BE2C (cell line): ENCODE results near the gene KCNT1.

ENCODE experiments used
- DNase-seq: peaks from one replicate; pipeline ENCODE4 v3.0.0-alpha.2; 2020
- H3K27me3 ChIP-seq: fragments of 250-450 bp; sonication (Bioruptor Pico); 2 replicates; pipeline ENCODE4 v1.5.1; 2020; ENCODE audit warnings: mild to moderate bottlenecking
- H3K36me3 ChIP-seq: fragments of 250-450 bp; sonication (Bioruptor Pico); 2 replicates; pipeline ENCODE4 v1.5.1; 2020; ENCODE audit warnings: mild to moderate bottlenecking
- H3K4me1 ChIP-seq: fragments of 250-450 bp; sonication (Bioruptor Pico); 2 replicates; pipeline ENCODE4 v1.5.1; 2020
- H3K4me3 ChIP-seq: 2 replicates; pipeline ENCODE4 v1.5.1; 2011; ENCODE audit warnings: low read depth, low read length
- H3K9me3 ChIP-seq: fragments of 250-450 bp; sonication (Bioruptor Pico); 2 replicates; pipeline ENCODE4 v1.5.1; 2020
- CTCF ChIP-seq: IDR thresholded peaks from 2 replicates; pipeline ENCODE4 v1.5.1; 2012; ENCODE audit warnings: mild to moderate bottlenecking, low read depth, low read length

Gene KCNT1

GRCh38 chr9:135773530-135774238 lies 71.7 kb downstream of the KCNT1 start:
- Histone ChIP-seq H3K4me1 (no peaks in the 10 kb centered on the region), H3K36me3 (peaks cover 74% of the 10 kb centered on the region), H3K4me3 (no peak overlapping the region), H3K9me3 (no peaks in the 10 kb centered on the region), H3K27me3 (no peaks in the 10 kb centered on the region)
- no peak for TF ChIP-seq CTCF
- no peak for DNase-seq

GRCh38 chr9:135774239-135774747 lies 72.3 kb downstream of the KCNT1 start:
- H3K27me3 ChIP-seq, result no peaks in the 10 kb centered on the region
- no peaks in the 10 kb centered on the region for H3K9me3 ChIP-seq
- H3K4me3 ChIP-seq, result no peak overlapping the region
- no peak for TF ChIP-seq CTCF
- no peak for DNase-seq
- H3K4me1 ChIP-seq, result no peaks in the 10 kb centered on the region
- H3K36me3 ChIP-seq, result peaks cover 74% of the 10 kb centered on the region

GRCh38 chr9:135774794-135775525 lies 73.0 kb downstream of the KCNT1 start:
- H3K9me3 ChIP-seq, result no peaks in the 10 kb centered on the region
- H3K4me1 ChIP-seq, result no peaks in the 10 kb centered on the region
- TF ChIP-seq CTCF, result no peak
- no peak for DNase-seq
- no peak overlapping the region for H3K4me3 ChIP-seq
- peaks cover 74% of the 10 kb centered on the region for H3K36me3 ChIP-seq
- H3K27me3 ChIP-seq, result no peaks in the 10 kb centered on the region

- H3K4me1 ChIP-seq, result no peaks in the 10 kb centered on the region
- no peak overlapping the region for H3K4me3 ChIP-seq
- no peaks in the 10 kb centered on the region for H3K9me3 ChIP-seq
- H3K27me3 ChIP-seq, result no peaks in the 10 kb centered on the region
- TF ChIP-seq CTCF, result no peak
- no peak for DNase-seq
- H3K36me3 ChIP-seq, result peaks cover 80% of the 10 kb centered on the region
Measured at GRCh38 chr9:135775911-135776310, 73.9 kb downstream of the KCNT1 start.

GRCh38 chr9:135776893-135777622 lies 75.1 kb downstream of the KCNT1 start:
- no peak for DNase-seq
- H3K9me3 ChIP-seq, result no peaks in the 10 kb centered on the region
- H3K4me3 ChIP-seq, result no peak overlapping the region
- no peaks in the 10 kb centered on the region for H3K27me3 ChIP-seq
- TF ChIP-seq CTCF, result no peak
- peaks cover 74% of the 10 kb centered on the region for H3K36me3 ChIP-seq
- H3K4me1 ChIP-seq, result no peaks in the 10 kb centered on the region
